ENCODE measurements around the gene MKX. TPM values are rescaled to one million over a fixed set of nuclear protein-coding genes. Genes with fewer than 3 reads are reported as not detected.

Gene MKX
- total RNA-seq, 1 donor from 2014 or later, result 0.55 TPM

GRCh38 chr10:27655296-27655695 is 90.3 kb downstream of the MKX start:
- DNase-seq (ENCODE audit: low spot score), result no peak

- DNase-seq (ENCODE audit: low spot score), result no peak
Measured at GRCh38 chr10:27654284-27654683, 91.3 kb downstream of the MKX start.

- no peak for DNase-seq (ENCODE audit: low spot score)
Measured at GRCh38 chr10:27646604-27647175, 98.9 kb downstream of the MKX start.

GRCh38 chr10:27646194-27646593 is 99.4 kb downstream of the MKX start:
- no peak for DNase-seq (ENCODE audit: low spot score)

GRCh38 chr10:27644307-27644939 is 101.2 kb downstream of the MKX start:
- DNase-seq (ENCODE audit: low spot score), result no peak

- DNase-seq (ENCODE audit: low spot score), result no peak
Measured at GRCh38 chr10:27643301-27643700, 102.3 kb downstream of the MKX start.

GRCh38 chr10:27642023-27642589 is 103.5 kb downstream of the MKX start:
- DNase-seq (ENCODE audit: low spot score), result no peak

GRCh38 chr10:27638071-27638750 is 107.4 kb downstream of the MKX start:
- no peak for DNase-seq (ENCODE audit: low spot score)

- no peak for DNase-seq (ENCODE audit: low spot score)
Measured at GRCh38 chr10:27637601-27638000, 108.0 kb downstream of the MKX start.

- DNase-seq (ENCODE audit: low spot score), result no peak
Measured at GRCh38 chr10:27636816-27637215, 108.8 kb downstream of the MKX start.

GRCh38 chr10:27635699-27636270 is 109.8 kb downstream of the MKX start:
- no peak for DNase-seq (ENCODE audit: low spot score)

GRCh38 chr10:27635290-27635689 is 110.3 kb downstream of the MKX start:
- DNase-seq (ENCODE audit: low spot score), result no peak

GRCh38 chr10:27628621-27629020 is 117.0 kb downstream of the MKX start:
- DNase-seq (ENCODE audit: low spot score), result no peak

- DNase-seq (ENCODE audit: low spot score), result no peak
Measured at GRCh38 chr10:27626890-27627289, 118.7 kb downstream of the MKX start.

GRCh38 chr10:27625452-27626211 is 120.0 kb downstream of the MKX start:
- no peak for DNase-seq (ENCODE audit: low spot score)

- no peak for DNase-seq (ENCODE audit: low spot score)
Measured at GRCh38 chr10:27624941-27625340, 120.7 kb downstream of the MKX start.

Other genes starting within 250 kb of the MKX start
- 107 TPM for gene RAB18, start 241.5 kb downstream of the MKX start, total RNA-seq

All from mesenteric fat pad (tissue), 1 donor.